Metanephros (tissue), 2 donors: ENCODE results near the gene SSTR3. TPM values are rescaled to one million over a fixed set of nuclear protein-coding genes. Genes with fewer than 3 reads are reported as not detected.

Source experiments
- small RNA-seq: library from RNA; depleted of rRNA; stranded (forward); fragments of <200 nt; gene quantifications from one replicate; pipeline ENCODE3, GENCODE V24; 2014; ENCODE audit warnings: low replicate concordance
- total RNA-seq: library from RNA; depleted of rRNA; stranded (reverse); fragments of >200 nt; gene quantifications from one replicate; pipeline ENCODE4 v1.2.3, GENCODE V29; 2014

SSTR3 gene
- total RNA-seq, result 0.35 TPM

DNA sequence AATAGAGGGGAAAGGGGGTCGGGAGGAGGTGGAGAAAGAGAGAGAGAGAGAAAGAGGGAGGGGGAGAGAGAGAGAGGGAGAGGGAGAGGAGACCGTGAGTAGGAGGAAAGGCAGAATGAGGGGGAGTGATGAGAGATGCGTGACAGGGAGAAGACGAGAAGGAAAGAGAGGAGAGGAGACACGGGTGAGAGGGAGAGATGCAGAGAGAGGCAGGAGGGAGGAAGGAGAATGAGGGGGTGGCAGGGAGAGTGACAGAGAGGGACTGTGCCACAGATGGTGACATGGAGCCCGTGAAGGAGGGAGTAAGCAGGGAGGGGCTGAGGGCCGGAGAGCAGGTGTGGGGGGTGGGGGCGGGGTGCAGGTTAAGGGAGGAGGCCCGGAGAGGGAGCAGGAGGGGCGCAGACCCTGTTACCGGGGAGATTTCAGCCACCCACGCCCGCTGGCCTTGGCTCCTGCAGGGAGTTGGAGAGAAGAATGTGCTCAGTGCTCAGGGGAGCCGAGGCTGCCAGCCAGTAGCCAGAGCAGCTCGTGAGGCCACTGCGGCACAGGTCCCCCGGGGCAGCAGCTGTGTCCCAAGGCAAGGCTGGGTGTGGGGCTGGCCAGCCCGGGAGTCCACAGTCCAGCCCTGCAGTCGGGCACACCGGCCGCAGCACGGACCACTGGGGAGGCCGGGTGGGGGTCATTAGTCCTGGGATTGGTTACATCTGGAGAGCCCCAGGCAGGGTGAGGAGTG lies at the start of gene SSTR3:
TSS of gene SSTR3 (minus strand) at position 304 of the 733 bp plus-strand sequence. CDS start 4,674 bp downstream, outside the sequence.

DNA sequence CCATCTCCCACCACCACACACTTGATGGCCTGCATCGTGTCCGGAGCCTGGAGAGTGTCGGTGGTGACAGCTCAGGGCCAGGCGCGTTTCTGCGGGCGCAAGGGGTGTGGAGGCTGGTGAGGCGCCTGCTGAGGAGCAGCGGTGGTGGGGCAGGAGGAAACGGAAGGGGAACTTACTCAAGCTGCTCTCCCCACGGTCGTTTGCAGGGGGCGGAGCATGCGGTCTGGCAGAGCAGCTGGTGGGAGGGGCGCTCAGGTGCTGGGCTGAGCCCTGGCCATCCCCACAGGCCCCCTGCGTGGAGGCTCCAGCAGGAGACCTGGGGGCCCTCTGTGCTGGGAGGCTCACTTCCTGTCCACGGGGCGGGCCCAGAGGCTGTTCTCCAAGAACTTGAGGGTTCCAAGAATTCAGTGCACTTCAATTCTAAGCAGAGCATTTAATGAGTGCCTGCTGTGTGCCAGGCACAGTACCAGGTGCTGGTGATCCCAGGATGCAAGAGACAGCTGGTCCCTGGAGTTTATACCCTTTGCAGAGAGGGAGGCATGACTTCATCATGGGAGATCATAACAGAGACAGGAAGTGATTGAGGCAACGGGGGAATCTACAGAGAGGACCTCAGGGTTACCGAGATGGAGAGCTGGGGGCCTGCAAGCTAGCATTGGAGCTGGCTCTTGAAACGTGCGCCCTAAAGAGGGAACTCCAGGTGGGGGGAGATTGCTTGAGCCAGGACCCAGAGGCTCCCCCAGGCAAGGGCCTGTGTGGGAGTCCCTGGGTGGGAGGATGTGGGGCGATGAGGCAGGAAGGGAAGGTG lies 32.0 kb upstream of the SSTR3 start, which contains the start of gene RAC2:
TSS of gene RAC2 (minus strand) at position 156 of the 808 bp plus-strand sequence. CDS start at position 35, 121 bp downstream.

DNA sequence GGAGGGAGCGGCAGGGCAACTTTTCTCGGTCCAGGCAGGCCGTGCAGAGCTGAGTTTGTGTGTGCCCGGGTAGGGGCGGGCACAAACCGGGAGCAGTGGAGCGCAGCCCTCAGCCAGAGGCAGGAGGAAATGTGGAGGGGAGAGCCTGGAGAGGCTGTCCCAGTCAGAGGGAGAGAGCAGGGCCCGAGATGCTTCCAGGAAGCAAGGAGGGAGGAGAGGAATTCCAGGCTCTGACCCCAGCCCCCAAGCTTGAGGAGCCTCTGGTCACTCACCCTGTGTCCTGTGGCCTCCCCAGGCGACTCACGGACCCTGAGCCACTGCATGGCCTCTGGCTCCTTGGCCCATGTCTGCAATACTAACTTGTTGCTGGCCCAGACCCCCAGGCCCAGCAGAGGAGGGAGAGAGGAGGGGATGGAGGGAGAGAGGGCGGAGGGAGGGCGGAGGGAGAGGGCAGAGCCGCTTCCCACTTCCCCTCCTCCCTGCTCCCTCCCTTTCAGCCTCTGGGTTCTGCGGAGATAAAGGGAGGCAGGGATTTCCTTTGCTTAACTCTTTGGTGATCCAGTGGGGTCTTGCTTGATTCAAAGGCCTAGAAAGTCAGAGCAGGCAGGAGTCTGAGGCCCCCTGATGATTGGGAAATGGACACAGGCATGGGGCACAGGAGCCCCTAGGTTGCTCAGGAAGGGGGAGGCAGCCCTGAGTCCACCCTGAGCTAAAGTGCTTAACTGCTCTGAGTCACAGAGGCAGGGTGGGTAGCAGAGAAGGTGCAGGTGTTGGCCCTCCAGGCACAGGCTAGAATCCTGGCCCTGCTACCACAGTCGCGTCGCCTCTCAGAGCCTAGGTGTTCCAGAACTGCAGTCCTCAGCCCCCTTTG lies 24.2 kb downstream of the SSTR3 start, which contains the start of gene C1QTNF6:
TSS of gene C1QTNF6 (minus strand) at position 357 of the 871 bp plus-strand sequence. CDS start at position 323, 34 bp downstream.

Small RNAs within 50 kb of the gene (small RNA-seq; reads per million reads assigned to genes)
- not detected for gene Z82188.1

Other genes with a start within 250 kb of the SSTR3 start
- 46.2 TPM for gene TST, start 193.0 kb downstream of the SSTR3 start, total RNA-seq
- 108 TPM for gene MPST, start 192.7 kb downstream of the SSTR3 start, total RNA-seq
- 23.3 TPM for gene KCTD17, start 160.7 kb downstream of the SSTR3 start, total RNA-seq
- 0.18 TPM for gene TMPRSS6, start 102.8 kb downstream of the SSTR3 start, total RNA-seq
- 0.82 TPM for gene IL2RB, start 62.6 kb downstream of the SSTR3 start, total RNA-seq
- 17.7 TPM for gene C1QTNF6, start 24.2 kb downstream of the SSTR3 start, total RNA-seq
- gene RAC2, start 31.8 kb upstream of the SSTR3 start, total RNA-seq, result 12.7 TPM
- 12.2 TPM for gene CYTH4, start 70.0 kb upstream of the SSTR3 start, total RNA-seq
- gene ELFN2, start 215.0 kb upstream of the SSTR3 start, total RNA-seq, result 1.5 TPM